Measurements from ENCODE around the gene NDUFAF8.

The NDUFAF8 gene

DNA sequence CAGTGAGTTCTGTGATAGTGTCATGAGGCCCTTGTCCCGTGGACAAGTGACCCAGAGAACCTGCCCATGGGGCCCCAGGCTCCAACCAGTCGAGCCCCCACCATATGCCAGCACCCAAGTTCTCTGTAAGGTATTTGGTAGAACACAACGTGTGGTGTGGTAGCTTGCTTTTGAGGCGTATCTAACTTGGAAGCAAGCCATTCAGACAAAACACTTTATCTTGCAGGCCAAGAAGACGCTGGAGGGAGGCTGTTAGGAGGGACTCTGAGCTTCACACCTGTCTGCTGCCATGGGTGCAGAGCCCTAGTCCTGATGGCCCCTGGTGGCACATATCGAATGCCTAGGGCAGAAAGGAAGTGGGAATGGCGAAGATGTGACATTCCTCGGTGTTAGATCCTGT, 1.6 kb downstream of the NDUFAF8 start:
- no peak for DNase-seq

- no peak for DNase-seq
Observed at GRCh38 chr17:81241203-81241602, 2.1 kb downstream of the NDUFAF8 start.

DNA sequence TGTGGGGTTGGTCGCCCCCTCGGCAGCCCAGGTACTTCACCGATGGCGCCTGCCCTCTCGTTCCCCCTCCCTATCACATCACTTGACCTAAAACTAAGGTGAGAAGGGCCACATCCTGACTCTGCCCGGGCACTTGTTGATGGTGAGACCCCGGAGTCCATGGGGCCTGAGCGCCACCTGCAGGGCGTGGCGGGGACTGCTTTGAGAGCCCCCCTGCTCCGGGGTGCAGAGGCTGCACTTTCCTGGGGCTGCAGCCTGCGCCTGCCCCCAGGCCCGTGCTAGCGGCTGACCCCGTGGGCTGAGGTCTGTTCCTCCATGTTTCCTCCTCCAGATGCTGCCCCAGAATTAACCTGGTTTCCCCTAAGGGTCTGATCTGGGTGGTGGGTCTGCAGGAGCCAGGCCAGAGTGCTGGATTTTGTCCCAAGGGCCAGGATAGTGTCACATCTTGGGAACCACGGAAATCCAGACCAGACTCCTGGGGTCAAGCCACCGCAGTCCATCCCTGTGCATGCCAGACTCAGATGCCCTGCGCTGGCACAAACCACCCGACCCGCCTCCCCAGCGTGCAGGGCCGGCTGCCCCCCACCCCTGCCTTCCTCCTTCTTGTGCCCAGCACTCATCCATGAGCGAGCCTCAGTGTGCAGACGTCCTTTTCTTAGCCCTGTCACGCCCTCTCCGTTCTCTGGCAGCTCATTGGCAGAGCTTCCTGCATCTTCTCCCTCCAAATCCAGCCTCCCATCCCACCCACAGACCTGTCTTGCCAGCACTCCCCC, 2.7 kb downstream of the NDUFAF8 start:
- no peak for DNase-seq

- DNase-seq, result no peak
Observed at GRCh38 chr17:81242421-81243332, 3.6 kb downstream of the NDUFAF8 start.

- DNase-seq, result no peak
Observed at GRCh38 chr17:81243333-81243664, 4.2 kb downstream of the NDUFAF8 start.

DNA sequence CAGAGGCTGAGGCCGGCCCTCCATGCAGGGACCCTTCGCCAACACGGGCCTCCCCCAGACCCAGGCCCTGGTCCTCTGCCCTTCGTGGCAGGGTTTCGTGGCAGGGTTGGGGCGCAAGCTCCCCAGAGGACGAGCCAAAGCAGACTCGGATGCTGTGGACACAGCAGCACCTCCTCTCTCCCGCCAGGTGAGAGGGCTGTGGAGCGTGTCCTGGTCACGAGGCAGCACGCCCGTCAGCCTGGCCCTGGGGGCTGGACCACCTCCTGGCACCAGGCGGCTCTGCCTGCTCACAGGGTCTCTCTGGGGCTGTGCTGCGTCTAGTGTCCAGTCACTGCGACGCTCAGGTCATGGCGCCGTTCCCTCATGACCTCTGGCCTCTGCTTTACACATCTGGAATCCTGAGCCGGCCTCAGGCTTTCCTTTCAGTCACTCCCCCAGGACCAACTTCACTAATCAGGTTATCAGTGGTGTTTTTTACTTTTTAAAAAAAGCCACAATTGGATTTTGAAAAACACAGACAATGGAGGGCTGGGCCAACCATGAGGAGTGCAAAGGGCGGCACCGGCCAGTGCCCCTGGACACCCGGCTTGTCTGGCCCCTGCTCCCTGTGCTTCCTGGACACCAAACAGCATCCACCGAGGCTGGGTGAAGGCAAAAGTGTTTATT, 5.4 kb downstream of the NDUFAF8 start:
- DNase-seq, result no peak

- DNase-seq, result no peak
Observed at GRCh38 chr17:81245024-81245664, 6.0 kb downstream of the NDUFAF8 start.

DNA sequence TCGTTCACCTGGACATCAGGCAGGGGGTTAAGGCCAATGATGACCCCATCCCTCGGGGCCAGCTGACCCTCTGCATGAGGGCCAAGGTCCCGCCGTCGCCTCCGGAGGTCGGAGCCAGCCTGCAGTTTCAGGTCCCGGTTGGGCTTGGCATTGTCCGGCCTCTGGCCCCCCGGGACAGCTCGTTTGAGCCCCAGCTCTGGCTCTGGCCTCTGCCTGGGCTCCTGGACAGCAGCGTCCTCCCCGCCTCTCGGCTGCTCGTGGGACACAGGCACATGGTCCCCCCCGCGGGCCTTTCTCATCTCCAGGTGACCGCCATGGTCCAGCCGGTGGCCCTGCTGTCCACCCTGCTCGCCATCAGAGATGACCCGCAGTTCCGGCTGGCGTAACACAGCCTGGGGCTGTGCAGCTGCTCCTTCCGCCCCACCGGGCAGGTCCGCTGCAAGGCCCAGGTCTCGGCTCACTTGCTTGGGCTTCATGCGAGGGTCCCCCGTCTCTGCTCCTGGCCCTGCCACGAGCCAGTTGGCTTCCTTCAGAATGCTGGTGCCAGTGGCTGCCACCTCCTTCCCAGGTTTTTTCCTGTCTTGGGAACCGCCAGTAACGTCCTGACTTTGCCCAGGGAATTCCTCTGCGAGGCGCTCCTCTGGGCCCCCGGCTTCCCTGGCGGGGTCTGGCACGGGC, 6.7 kb downstream of the NDUFAF8 start:
- DNase-seq, result no peak

DNA sequence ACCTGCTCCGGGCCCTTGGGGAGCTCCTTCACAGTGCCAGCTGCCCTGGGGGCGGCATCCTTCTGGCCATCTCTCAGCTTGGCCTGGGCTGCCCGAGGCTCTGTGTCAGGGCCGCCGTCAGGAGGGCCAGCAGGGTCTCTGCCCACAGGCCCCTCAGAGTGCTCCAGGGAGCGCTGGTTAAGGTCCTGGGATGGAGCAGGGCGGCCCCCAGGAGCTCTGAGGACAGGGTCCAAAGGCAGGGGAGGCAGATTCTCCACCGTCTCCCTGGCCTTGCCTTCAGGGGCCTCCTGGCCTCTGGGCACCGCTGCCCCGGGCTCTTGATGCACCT, 7.2 kb downstream of the NDUFAF8 start:
- DNase-seq, result no peak

GRCh38 chr17:81246679-81247338, 7.7 kb downstream of the NDUFAF8 start:
- DNase-seq, result no peak

DNA sequence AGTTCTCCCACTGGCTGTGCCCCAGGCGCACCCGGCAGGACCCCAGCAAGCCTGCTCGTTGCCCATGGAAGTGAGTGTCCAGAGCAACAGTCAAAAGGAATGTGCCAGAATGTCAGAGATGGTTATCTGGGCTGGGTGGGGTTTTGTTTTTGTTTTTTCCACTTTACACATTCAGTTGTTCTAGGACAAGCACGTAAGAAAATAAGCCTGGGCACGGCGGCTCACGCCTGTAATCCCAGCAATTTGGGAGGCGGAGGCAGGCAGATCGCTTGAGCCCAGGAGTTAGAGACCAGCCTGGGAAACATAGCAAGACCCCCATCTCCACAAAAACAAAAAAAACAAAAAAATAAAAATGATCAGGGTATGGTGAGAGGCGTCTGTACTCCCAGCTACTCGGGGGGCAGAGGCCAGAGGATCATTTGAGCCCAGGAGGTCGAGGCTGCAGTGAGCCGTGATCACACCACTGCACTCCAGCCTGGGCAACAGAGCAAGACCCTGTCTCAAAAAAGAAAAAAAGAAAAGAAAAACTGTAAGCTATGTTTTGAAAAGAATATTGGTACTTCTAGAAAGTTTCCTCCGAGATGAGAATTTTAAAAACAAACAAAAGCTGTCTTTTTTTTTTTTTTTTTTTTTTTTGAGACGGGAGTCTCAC, 8.3 kb downstream of the NDUFAF8 start:
- DNase-seq, result no peak

GRCh38 chr17:81248649-81249048, 9.5 kb downstream of the NDUFAF8 start:
- no peak for DNase-seq

GRCh38 chr17:81249223-81250040, 10.3 kb downstream of the NDUFAF8 start:
- DNase-seq, result no peak

DNA sequence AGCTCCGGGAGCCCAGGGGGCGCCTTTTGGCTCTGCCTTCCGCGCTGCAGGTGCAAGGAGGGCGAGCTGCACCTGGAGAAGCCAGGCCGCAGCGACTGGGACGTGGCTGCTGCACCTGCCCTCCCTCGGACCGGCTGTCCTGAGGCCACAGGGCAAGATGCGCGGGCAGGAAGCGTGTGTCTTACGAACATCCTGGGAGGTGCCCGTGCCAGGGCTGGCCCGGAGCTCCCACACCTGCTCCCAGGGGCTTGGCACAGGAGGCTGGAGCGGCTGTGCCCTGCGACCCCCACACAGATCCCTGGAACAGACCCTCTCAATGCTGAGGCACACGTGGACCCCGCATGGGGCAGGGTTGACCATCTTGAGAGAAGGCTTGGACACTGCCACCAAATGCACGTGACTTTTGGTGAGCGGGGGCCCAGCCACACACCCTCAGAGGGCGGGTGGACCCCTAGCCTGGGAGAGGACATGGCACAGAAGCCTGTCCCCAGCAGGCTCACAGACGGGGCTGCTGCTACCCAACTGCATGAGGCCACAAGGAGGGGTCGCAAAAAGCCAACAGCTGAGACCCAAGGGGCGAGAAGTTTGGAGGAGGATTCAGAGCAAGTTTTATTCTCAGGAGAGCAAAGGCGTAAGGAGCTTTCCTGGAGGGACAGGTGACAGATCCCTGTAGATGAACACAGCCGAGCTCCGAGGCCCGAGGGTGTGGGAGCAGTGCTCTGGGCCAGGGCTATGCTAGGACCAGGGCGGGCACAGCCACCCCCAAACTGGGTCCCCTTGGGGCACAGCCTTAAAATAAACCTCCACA, 11.4 kb downstream of the NDUFAF8 start:
- DNase-seq, result no peak

- DNase-seq, result no peak
Observed at GRCh38 chr17:81251094-81251708, 12.1 kb downstream of the NDUFAF8 start.

DNA sequence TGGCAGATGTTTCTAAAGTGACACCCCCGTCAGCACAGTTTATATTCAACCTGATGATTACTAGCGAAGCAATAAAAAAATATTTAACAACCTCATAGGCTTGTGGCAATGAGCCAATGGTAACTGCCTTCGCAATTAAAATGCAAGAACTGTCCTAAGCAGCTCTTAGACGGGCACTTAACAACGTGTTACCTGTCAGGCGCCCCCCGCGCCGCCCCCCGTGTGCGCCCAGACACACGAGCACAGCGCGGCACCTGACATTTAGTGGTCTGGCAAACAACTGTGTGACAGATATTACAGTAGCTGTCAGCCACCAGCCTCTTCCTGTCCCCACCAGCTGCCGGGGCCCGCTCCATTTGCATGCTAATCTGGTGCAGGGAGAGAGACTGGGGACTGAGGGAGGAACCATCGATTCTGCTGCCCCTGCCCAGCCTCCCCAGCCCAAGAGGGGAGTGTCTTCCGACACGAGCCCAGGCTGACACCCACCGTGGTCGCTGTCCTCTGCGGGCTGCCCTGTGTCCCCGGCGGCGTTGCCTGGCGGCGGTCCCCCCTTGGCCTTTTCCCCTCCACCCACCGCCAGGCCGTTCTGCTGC, 12.7 kb downstream of the NDUFAF8 start:
- no peak for DNase-seq

GRCh38 chr17:81252326-81252986, 13.3 kb downstream of the NDUFAF8 start:
- DNase-seq, result no peak

- DNase-seq, result no peak
Observed at GRCh38 chr17:81252987-81253329, 13.8 kb downstream of the NDUFAF8 start.

All from amniotic stem cell (primary cell).